Epithelial cell of prostate (primary cell): ENCODE measurements around the gene CYB561D2.

Experiments used
- DNase-seq: peaks from one replicate; pipeline ENCODE4 v3.0.0-alpha.2; 2011; ENCODE audit warnings: low read depth, low spot score
- H3K27ac ChIP-seq: fragments of 450-650 bp; 2 replicates; pipeline ENCODE4 v1.5.1; 2017; ENCODE audit warnings: mild to moderate bottlenecking

The CYB561D2 gene

GRCh38 chr3:50340147-50340447 lies 10.6 kb upstream of the CYB561D2 start:
- no peak overlapping the region for H3K27ac ChIP-seq
- no peak for DNase-seq

DNA sequence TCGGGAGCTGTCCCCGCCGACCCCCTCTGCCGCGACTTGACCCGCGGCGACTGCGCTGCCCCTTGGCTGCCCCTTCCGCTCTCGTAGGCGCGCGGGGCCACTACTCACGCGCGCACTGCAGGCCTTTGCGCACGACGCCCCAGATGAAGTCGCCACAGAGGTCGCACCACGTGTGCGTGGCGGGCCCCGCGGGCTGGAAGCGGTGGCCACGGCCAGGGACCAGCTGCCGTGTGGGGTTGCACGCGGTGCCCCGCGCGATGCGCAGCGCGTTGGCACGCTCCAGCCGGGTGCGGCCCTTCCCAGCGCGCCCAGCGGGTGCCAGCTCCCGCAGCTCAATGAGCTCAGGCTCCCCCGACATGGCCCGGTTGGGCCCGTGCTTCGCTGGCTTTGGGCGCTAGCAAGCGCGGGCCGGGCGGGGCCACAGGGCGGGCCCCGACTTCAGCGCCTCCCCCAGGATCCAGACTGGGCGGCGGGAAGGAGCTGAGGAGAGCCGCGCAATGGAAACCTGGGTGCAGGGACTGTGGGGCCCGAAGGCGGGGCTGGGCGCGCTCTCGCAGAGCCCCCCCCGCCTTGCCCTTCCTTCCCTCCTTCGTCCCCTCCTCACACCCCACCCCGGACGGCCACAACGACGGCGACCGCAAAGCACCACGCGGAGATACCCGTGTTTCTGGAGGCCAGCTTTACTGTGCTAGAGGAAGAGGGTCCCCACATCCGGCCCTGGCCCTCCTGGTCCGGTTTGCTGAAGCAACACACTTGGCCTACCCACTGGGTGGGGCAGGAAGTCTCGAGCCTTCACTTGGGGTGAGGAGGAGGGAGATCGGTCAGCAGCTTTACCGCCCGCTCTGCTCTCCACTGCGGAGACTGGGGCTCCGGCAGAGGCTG lies 10.0 kb upstream of the CYB561D2 start, which contains the start of gene RASSF1:
Gene RASSF1 (minus strand): TSS at position 389 of the 882 bp plus-strand sequence. CDS start 31 bp downstream, at position 358.
- H3K27ac ChIP-seq, result no peak within 1 kb of the TSS
- no peak for DNase-seq

DNA sequence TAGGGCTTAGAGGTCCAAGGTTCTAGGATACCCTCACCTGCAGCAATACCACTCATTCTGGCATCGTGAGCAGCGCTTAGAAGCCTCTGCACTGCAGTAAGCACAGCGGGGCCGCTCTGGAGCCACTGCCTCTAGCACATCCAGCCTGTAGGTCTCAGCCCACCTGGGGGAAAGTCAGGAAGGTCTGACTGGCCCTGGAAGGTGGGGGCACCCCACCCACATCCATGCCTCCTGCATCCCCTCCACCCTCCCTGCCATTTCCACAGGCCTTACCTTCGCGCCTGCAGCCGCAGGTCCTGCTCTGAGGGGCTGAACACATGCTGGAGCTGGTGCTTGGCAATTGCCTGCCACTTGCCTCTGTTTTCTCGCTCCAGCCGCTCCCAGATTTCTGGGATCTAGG lies 9.1 kb upstream of the CYB561D2 start:
- H3K27ac ChIP-seq, result no peak overlapping the region
- DNase-seq, result no peak

GRCh38 chr3:50341996-50342650 lies 8.5 kb upstream of the CYB561D2 start:
- no peak overlapping the region for H3K27ac ChIP-seq
- DNase-seq, result no peak

DNA sequence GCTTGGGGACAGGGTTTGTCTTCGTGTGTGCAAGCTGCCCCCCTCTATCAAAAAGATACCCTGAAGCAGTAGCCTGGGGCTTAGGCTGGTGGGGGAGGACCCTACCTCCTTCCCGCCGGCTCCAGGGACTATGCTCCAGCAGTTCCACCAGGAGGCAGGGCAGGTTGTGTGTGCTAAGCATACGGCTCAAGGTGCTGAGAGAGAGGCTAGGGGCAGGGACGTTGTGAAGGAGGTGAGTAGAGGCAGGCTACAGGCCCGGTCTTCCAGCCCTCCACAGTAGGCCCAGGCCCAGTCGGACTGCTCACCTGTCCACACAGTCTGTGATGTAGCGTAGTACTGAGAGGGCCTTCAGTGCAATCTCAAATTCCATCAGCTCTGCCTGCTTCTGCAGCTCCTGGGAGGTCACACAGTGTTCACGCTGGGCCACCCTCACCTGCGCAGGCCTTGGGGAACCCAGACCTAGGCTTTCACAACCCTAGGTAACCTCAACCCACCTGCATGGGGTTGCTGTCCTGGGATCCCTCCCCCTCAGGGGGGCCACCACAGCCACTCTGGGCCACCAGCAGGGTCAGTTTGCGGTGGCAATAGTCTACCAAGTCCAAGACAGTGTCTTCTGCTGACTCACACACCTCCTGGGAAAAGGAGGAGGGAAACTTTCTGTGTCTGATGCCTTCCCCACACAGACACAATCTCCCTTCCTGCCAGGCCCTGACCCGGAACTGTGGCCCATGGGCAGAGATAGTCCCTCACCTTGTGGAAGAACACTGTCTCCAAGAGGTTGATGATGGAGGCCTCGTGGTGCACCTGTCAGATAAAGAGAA lies 7.6 kb upstream of the CYB561D2 start:
- DNase-seq, result no peak

GRCh38 chr3:50345008-50345407 lies 5.7 kb upstream of the CYB561D2 start:
- no peak overlapping the region for H3K27ac ChIP-seq
- no peak for DNase-seq

More for the DNA sequence above, 7.6 kb upstream of the CYB561D2 start:
- no peak overlapping the region for H3K27ac ChIP-seq

- DNase-seq, result no peak
- H3K27ac ChIP-seq, result no peak within 1 kb of the TSS
Measured at GRCh38 chr3:50345586-50346234, 5.0 kb upstream of the CYB561D2 start, which contains the start of gene ZMYND10. TSS of gene ZMYND10 (minus strand) at chr3:50345732. CDS start at chr3:50345579, 153 bp downstream.

DNA sequence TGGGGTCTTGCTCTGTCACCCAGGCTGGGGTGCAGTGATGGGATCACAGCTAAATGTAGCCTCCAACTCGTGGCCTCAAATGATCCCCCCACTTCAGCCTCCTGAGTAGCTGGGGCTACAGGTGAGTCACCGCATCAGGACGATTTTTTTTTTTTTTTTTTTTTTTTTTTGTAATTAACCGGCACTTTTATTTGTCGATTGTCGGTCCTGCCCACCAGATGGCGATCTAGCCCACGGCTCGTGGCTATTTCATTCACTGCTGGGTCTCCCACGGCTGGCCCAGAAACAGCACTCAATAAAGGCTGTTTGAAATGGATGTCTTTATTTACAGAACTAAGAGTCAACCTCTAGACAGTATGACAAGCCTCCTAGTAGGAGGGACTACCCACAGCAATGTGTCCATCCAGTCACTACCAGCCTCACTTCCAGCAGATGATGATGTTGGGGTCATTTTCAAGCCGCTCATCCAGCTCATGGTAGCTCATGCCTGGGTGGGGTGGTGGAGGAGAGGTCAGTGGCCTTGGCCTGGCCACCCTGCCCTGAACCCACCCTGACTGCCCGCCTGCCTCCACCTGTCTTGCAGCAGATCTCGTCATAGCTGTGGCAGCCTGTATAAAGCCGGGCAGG lies 3.4 kb upstream of the CYB561D2 start:
- DNase-seq, result no peak
- H3K27ac ChIP-seq, result no peak overlapping the region

DNA sequence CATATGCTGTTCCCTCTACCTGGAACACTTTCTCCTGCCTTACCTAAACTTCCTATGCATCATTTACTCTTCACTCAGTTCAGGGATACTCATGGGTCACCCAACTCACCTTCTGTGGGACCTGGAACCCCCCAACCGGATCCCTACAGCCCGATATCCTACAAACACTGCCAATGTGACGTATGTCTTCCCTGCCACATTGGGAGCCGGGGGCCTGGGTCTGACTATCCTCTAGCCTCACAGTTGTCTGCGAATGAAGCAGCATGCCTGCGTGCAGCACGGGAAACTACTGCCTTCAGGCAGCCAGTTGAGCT lies 492 bp upstream of the CYB561D2 start:
- peak overlapping the region; percentile 83 for H3K27ac ChIP-seq
- DNase-seq, result no peak

GRCh38 chr3:50351323-50351697 lies 648 bp downstream of the CYB561D2 start:
- DNase-seq, result no peak
- H3K27ac ChIP-seq, result peak overlapping the region; percentile 83

GRCh38 chr3:50352781-50353180 lies 2.1 kb downstream of the CYB561D2 start:
- no peak for DNase-seq

GRCh38 chr3:50353245-50354004 lies 2.8 kb downstream of the CYB561D2 start:
- DNase-seq, result no peak
- no peak overlapping the region for H3K27ac ChIP-seq

More at GRCh38 chr3:50352781-50353180, 2.1 kb downstream of the CYB561D2 start:
- no peak overlapping the region for H3K27ac ChIP-seq

- no peak for DNase-seq
- no peak overlapping the region for H3K27ac ChIP-seq
Measured at GRCh38 chr3:50354186-50354764, 3.6 kb downstream of the CYB561D2 start.

DNA sequence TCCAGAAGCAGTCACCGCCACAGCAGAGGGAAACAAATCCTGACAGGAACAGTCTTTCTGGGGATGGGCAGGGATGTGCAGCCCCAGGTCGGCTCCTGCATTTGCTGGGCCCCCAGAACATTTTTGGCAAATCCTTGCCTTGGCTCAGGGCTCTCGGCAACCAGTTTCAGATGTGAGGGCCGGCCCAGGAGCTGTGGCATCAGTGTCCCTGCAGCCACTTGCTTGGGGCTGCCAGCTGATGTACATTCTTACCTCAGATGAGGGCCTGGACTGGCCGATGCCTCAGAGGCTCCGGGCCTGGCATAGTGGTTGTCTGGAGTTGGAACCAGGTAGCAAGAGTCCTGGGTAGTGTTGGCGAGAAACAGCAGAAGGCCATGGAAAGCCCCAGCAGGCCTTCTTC lies 4.2 kb downstream of the CYB561D2 start:
- no peak overlapping the region for H3K27ac ChIP-seq
- no peak for DNase-seq

GRCh38 chr3:50355829-50356552 lies 5.3 kb downstream of the CYB561D2 start:
- no peak for DNase-seq
- H3K27ac ChIP-seq, result no peak overlapping the region

DNA sequence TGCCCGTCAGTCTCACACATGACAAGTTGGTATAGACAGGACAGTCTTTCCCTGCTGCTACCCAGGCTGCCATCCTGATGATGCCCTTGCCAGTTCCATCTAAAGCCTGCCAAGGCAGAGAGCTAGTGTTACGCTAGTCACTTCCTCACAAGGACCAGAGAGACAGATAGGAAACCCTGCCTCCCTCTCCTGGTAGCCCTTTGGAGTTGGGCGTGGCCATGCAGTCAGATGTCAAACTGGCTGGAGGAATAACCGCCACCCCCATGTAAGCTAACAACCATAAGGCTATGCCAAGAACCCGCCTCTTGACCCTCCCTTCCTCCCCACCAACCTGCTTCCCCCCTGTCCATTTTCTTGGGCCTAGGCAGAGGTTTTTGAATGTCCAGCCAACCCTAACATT lies 5.9 kb downstream of the CYB561D2 start:
- no peak for DNase-seq
- H3K27ac ChIP-seq, result no peak overlapping the region

- peak overlapping the region; percentile 0 for H3K27ac ChIP-seq
- DNase-seq, result no peak
Measured at GRCh38 chr3:50357481-50357880, 6.8 kb downstream of the CYB561D2 start.

- peak overlapping the region; percentile 66 for H3K27ac ChIP-seq
- DNase-seq, result no peak
Measured at GRCh38 chr3:50358355-50358910, 7.8 kb downstream of the CYB561D2 start.
